Stimulated activated CD4-positive, alpha-beta T cell treated with anti-CD3 and anti-CD28 coated beads, Interleukin-15, amount 100 ng/mL, for 24 hours (primary cell): ENCODE data around the gene PLPP7.
"Not testable (repeated sequence)": the region's sequence is repeated elsewhere in the genome, so short reads cannot be mapped to it uniquely, and the experiment has no call there.

Source experiments
- DNase-seq: peaks from one replicate; pipeline ENCODE4 v3.0.0-alpha.2; 2020

PLPP7 gene

GRCh38 chr9:131270171-131271015 is 19.1 kb upstream of the PLPP7 start:
- peak; percentile 72 for DNase-seq

GRCh38 chr9:131271016-131271273 is 18.6 kb upstream of the PLPP7 start:
- DNase-seq, result not testable (repeated sequence)

- peak; percentile 48 for DNase-seq
Measured at GRCh38 chr9:131271506-131271931, 18.0 kb upstream of the PLPP7 start.

- no peak for DNase-seq
Measured at GRCh38 chr9:131272212-131272611, 17.3 kb upstream of the PLPP7 start.

GRCh38 chr9:131273146-131273855 is 16.2 kb upstream of the PLPP7 start:
- peak; percentile 53 for DNase-seq

GRCh38 chr9:131273856-131274673 is 15.5 kb upstream of the PLPP7 start:
- DNase-seq, result peak; percentile 56

- DNase-seq, result peak; percentile 58
Measured at GRCh38 chr9:131274674-131275331, 14.7 kb upstream of the PLPP7 start.

GRCh38 chr9:131275332-131276093 is 14.0 kb upstream of the PLPP7 start:
- DNase-seq, result peak; percentile 64

GRCh38 chr9:131276094-131276888 is 13.2 kb upstream of the PLPP7 start, which contains the start of gene FAM78A:
TSS of gene FAM78A (minus strand) at chr9:131276510. CDS start at chr9:131276179, 331 bp downstream.
- DNase-seq, result peak; percentile 70

GRCh38 chr9:131276891-131277286 is 12.6 kb upstream of the PLPP7 start:
- DNase-seq, result peak; percentile 66

- peak; percentile 51 for DNase-seq
Measured at GRCh38 chr9:131277287-131277909, 12.1 kb upstream of the PLPP7 start.

GRCh38 chr9:131277910-131278701 is 11.4 kb upstream of the PLPP7 start:
- DNase-seq, result peak; percentile 85

GRCh38 chr9:131278702-131279111 is 10.8 kb upstream of the PLPP7 start:
- DNase-seq, result peak; percentile 27

GRCh38 chr9:131279196-131279862 is 10.2 kb upstream of the PLPP7 start:
- no peak for DNase-seq

GRCh38 chr9:131279863-131280570 is 9.5 kb upstream of the PLPP7 start:
- no peak for DNase-seq

GRCh38 chr9:131280660-131281059 is 8.9 kb upstream of the PLPP7 start:
- no peak for DNase-seq

- no peak for DNase-seq
Measured at GRCh38 chr9:131281119-131281965, 8.2 kb upstream of the PLPP7 start.

GRCh38 chr9:131282175-131282574 is 7.3 kb upstream of the PLPP7 start:
- no peak for DNase-seq
